ENCODE data around the gene SENP6.
A peak's percentile ranks its signal among the peaks of the same experiment; 100 is the strongest.
"Not testable (repeated sequence)": the region's sequence is repeated elsewhere in the genome, so short reads cannot be mapped to it uniquely, and the experiment has no call there.

SENP6 gene, protein sequence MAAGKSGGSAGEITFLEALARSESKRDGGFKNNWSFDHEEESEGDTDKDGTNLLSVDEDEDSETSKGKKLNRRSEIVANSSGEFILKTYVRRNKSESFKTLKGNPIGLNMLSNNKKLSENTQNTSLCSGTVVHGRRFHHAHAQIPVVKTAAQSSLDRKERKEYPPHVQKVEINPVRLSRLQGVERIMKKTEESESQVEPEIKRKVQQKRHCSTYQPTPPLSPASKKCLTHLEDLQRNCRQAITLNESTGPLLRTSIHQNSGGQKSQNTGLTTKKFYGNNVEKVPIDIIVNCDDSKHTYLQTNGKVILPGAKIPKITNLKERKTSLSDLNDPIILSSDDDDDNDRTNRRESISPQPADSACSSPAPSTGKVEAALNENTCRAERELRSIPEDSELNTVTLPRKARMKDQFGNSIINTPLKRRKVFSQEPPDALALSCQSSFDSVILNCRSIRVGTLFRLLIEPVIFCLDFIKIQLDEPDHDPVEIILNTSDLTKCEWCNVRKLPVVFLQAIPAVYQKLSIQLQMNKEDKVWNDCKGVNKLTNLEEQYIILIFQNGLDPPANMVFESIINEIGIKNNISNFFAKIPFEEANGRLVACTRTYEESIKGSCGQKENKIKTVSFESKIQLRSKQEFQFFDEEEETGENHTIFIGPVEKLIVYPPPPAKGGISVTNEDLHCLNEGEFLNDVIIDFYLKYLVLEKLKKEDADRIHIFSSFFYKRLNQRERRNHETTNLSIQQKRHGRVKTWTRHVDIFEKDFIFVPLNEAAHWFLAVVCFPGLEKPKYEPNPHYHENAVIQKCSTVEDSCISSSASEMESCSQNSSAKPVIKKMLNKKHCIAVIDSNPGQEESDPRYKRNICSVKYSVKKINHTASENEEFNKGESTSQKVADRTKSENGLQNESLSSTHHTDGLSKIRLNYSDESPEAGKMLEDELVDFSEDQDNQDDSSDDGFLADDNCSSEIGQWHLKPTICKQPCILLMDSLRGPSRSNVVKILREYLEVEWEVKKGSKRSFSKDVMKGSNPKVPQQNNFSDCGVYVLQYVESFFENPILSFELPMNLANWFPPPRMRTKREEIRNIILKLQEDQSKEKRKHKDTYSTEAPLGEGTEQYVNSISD

DNA sequence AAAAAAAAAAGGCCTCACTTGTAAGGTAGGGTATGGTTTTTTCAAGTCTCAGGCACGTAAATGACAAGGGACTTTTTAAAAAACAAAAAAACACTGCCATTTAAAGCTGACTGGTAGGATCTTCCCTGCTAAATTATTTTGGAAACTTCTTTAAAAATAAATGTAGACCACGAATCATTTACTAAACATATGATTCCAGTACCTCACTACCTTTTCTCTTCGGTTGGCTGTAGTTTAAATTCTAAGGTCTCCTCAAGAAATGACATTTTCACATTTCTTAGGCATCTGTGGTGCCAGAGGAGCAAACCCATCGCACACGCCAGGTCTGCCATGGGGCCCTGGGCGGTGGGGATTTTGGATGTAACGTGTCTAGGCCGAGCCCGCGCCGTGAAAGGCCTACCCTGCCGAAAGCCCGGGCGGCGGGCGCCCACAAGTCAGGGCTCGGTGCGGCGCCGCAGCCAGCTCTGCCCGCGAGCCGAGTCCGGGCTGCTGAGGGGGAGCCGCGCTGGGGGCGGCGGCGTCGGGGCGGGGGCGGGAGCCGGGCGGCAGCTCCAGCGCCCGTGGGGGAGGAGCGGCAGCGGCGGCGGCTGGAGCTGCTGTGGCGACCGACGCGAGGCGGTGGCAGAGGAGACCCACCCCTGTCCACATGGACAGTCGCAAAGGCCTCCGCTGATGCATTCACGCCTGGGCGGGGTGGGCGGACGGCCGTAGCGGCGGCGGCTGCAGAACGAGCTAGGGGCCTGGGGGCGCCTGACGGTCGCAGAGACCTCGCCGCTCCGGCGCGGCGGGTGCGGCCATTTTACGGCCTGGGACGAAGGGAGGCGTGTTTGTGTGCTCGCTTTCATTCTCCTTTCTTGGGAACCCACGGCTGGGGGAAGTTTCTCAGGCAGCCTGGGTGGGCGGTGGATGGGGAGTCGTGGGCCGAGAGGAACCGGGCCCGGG lies at the start of gene SENP6:
Gene SENP6 (plus strand): TSS at position 577 of the 942 bp plus-strand sequence. CDS start 645 bp downstream, outside the sequence.
- DNase-seq (ENCODE audit: low spot score) = peak; percentile 74

DNA sequence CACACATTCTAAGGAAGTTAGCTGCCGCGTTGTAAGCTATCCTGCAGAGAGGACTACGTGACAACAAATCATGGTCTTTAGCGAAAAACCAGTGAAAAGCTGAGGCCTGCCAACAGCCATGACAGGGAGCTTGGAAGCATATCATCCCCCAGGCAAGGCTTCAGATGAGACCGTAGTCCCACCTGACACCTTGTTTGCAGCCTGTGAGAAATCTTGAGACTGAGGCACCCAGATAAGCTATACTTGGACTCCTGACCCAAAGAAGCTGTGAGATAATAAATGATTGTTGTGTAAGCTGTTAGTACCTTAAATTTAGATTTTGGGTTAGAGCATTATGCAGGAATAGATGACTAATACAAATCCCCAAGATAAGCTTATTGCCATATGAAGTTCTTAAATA lies 45.4 kb upstream of the SENP6 start:
- DNase-seq (ENCODE audit: low spot score) = no peak

DNA sequence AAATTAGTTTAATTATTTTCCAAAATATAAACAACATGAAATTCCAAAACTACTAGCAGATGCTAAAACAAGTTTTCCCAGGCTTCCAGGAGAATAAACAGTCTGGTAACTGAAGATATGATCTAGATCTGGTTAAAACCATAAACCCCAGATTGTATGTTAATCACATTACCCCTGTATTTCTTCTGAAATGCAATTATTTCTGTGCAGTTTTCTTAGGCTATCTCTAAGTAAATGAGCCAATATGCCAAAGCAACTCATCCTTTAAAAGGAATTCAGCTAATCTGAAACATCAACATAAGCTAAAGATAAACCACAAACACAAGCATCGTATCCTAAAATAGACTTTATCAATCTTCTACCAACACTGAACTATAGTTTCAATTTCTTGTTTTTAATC lies 44.6 kb upstream of the SENP6 start:
- DNase-seq (ENCODE audit: low spot score) = no peak

DNA sequence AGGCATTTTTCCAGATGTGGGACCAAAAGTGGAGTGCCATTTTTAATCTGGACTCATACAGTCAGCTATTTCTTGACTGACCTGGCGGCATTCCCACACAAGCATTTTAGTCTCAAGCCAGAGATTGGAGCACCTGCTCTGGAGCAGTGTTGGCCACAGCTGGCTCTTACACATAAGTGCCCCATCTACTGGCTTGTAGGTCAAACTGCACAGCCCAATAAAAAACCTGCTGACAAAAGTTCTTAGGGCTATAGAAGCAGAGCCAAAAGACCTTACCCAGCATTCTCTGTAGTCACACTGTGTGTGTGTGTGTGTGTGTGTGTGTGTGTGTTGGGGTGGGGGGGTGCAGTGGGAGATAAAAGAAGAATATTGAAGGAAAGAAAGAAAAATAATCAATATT lies 38.6 kb upstream of the SENP6 start:
- peak; percentile 22 for DNase-seq (ENCODE audit: low spot score)

DNA sequence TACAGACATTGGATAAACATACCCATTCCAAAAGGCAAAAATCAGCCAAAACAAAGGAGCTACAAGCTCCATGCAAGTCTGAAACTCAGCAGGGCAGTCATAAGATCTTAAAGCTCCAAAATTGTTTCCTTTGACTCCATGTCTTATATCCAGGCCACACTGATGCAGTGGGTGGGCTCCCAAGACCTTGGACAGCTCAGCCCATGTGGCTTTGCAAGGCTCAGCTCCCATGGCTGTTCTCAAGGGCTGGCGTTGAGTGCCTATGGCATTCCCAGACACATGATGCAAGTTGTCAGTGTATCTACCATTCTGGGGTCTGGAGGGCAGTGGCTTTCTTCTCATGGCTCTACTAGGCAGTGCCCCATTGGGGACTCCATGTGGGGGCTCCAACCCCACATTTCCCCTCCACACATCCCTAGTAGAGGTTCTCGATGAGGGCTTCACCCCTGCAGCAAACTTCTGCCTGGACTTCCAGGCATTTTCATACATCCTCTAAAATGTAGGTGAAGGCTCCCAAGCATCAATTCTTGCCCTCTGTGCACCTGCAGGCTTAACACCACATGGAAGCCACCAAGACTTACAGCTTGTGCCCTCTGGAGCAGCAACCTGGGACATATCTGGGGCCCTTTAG lies 35.4 kb upstream of the SENP6 start:
- no peak for DNase-seq (ENCODE audit: low spot score)

DNA sequence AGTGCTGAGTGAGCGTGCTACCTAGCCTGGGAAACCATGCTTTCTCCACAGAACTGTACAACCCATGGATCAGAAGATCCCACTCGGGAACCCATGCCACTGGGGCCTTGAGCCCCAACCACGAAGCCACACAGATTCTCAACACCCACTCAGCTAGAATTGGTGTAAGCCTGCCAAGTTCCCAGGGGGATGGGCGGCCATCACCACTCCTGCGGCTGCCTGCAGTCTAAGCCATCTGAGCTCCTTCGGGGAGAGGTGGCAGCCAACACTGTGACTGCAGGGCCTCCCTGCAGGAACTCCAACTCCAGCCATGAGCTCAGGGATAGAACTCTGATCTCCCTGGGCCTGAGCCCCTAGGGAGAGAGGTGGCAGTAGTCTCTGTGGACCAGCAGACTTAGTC lies 33.6 kb upstream of the SENP6 start:
- DNase-seq (ENCODE audit: low spot score) = no peak

DNA sequence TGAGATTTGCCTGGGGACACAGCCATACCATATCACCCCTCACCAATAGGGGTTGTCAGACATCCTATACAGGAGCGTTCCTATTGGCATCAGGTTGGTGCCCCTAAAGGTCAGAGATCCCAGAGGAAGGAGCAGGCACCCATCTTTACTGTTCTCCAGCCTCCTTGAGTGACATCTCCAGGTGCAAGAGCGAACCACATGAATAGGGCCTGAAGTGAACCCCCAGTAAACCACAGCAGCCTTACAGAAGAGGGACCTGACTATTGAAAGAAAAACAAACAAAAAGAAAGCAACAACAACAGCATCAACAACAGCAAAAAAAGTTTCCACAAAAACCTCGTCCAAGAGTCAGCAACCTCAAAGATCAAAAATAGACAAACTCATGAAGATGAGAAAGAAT lies 32.7 kb upstream of the SENP6 start:
- no peak for DNase-seq (ENCODE audit: low spot score)

DNA sequence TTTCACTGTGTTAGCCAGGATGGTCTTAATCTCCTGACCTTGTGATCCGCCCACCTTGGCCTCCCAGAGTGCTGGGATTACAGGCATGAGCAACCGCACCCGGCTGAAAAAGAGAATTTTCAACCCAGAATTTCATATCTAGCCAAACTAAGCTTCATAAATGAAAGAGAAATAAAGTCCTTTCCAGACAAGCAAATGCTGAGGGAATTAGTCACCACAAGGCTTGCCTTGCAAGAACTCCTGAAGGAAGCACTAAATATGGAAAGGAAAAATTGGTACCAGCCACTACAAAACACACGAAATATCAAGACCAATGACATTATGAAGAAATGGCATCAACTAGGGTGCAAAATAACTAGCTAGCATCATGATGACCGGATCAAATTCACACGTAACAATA lies 31.0 kb upstream of the SENP6 start:
- not testable (repeated sequence) for DNase-seq (ENCODE audit: low spot score)

DNA sequence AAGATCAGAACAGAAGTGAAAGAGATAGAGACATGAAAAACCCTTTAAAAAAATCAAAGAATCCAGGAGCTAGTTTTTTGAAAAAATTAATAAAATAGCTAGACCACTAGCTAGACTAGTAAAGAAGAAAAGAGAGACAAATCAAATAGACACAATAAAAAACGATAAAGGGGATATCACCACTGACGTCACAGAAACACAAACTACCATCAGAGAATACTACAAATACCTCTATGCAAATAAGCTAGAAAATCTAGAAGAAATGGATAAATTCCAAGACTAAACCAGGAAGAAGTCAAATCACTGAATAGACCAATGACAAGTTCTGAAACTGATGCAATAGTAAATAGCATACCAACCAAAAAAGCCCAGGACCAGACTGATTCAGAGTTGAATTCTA lies 29.6 kb upstream of the SENP6 start:
- no peak for DNase-seq (ENCODE audit: low spot score)

DNA sequence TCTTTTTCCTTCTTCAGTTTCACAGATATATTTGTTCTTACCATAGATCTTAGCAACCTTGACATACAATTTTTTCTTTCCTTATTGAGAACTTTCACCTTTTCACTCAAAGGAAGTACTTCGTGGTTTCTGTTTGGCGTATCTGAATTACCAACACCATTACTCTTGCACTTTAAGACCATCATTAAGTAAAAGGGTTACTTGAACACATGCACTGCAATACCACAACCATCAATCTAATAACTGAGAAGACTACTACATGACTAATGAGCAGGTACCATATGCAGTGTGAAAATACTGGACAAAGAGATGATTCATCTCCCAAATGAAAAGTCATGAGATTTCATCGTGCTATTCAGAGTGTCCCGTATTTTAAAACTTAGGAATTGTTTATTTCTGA lies 21.7 kb upstream of the SENP6 start:
- no peak for DNase-seq (ENCODE audit: low spot score)

DNA sequence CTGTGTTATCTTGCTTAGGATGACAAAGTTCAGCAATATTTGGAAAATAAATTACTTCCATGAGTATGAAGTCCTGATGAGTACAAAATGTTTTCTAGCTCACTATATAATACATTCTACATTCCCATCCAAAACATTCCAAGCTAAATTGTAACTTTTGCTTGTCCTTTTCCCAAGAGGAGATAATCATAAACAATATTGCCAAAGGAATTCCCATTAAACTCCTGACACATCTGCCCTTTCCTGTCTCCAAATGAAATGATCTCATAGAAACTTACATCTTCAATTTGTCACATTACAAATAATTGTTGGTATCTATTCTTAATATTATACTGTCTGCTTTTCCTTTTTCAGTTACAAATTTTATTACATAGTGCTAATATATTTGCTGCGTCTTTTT lies 20.4 kb upstream of the SENP6 start:
- DNase-seq (ENCODE audit: low spot score) = no peak

DNA sequence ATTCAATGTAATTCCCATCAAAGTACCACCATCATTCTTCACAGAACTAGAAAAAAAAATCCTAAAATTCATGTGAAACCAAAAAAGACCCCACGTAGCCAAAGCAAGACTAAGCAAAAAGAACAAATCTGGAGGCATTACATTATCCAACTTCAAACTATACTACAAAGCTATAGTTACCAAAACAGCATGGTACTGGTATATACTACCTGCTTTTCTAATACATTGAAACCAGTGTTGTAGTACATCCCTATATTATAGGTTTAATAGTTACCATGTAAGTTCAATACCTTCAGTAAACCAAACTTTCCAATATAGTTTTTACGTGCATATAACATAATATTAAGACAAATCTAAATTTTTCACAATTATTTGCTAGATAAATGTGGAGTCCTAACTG lies 17.1 kb upstream of the SENP6 start:
- DNase-seq (ENCODE audit: low spot score) = not testable (repeated sequence)

DNA sequence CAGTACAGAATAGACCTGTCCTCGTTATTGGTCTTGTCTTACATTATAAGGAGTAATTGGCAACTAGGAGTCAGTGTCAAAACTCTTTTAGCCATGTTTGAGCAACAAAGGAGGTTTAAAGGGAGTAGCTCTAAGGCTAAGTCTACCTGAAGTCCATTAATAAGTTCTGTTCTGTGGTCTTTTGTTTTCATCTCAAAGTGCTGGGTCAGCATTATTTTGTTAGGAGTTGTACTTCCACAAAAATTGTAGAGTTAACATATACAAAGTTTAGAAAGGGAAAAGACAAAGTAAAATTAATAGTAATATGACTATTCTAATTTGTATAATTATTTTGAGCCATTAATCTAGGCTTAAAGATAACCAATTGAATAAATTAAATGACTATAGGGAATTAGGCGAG lies 12.7 kb upstream of the SENP6 start:
- DNase-seq (ENCODE audit: low spot score) = no peak

DNA sequence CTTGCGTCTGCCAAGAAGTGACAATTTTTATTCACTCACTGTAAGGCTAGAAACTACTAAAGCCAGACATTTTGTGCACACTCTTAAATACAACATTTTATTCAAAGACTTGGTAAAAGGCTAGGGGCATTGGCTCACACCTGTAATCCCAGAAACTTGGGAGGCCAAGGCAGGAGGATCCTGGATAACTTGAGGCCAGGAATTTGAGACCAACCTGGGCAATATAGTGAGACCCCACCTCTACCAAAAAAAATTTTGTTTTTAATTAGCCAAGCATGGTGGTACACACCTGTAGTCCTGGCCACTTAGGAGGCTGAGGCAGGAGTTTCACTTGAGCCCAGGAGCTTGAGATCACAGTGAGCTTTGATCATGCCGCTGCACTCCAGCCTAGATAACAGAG lies 11.3 kb upstream of the SENP6 start:
- DNase-seq (ENCODE audit: low spot score) = no peak

DNA sequence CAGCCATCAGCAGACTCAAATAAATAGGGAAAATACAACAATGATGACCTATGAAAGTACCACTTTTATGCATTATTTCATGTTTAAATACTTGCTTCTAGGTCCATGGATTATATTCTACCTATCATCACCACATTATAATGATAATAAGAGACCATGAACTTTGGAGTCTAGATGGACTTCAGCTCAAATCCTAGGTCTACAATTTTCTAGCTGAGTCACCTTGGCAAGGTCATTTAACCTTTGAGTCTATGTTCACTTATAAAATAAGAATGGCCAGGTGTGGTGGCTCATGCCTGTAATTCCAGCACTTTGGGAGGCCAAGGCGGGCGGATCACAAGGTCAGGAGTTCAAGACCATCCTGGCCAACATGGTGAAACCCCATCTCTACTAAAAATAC lies 5.3 kb upstream of the SENP6 start:
- DNase-seq (ENCODE audit: low spot score) = not testable (repeated sequence)

DNA sequence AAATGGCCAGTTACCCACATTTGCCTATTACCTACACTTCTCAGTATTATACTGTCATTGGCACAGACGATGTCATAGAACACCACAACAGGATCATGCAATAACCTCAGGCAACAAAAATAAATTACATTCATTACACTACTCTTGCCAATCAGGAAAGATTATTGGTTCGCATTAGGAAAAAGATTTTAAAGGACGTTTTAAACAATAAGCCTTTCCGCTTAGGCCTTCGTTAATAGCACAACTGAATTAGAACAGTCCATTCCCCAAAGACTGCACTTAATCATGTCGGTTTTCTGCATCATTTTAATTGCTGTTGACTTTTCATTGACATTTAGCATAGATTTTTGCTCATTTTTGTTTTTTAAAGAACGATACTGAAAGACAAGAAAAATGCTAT lies 912 bp upstream of the SENP6 start:
- DNase-seq (ENCODE audit: low spot score) = no peak

DNA sequence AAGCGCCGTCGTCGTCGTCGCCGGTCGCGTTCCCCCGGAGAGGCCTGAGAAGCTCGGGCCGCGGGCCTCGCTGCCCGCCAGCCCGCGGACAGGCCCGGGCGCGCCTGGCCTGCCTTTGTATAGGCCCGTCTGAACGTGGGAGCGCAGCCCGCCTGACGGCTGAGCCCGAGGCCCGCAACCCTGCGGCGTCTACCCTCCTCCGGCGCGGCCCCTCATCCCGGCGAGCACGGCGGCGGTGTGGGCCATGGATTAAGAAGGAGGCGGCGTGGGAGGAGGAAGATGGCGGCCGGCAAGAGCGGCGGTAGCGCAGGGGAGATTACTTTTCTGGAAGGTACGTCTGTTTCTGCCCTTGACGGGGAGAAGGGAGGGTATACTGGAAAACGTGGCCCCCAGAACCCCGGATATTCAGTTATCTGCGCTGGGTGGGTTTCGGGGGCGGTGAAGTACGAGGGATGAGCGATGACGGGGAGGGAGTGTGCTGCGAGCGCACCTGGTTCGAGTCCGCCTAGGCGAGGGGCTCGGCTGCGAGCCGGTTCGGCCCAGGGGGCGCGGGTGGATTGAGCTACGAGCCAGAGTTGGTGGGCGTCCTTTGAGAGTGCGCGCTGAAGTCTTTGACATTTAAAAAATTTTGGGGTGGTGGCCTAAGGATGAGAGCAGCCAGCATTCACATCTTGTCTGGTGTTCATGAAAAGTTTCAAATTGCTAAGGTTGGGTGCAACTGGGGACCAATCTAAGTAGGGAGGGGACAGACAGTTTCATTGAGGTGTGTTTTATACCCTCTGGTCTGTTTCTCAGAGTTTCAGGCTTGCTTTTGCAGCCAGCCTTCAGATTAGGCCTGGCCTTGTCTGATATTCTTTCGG lies 796 bp downstream of the SENP6 start:
- peak; percentile 39 for DNase-seq (ENCODE audit: low spot score)

DNA sequence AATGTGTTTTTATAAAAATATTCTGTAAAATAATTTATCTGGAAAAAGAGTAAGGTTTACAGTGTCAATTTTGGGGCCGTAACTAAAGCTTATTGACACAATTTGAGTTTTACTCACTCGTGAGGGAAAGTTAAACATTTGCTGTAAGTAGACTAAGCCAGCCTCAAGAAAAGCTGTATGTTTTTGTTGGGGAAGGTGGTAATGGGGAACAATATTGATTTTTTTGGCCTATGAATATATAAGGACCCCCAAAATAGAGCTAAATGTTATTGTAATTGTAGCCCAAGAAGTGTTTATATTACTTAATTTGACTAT lies 1.4 kb downstream of the SENP6 start:
- DNase-seq (ENCODE audit: low spot score) = no peak

DNA sequence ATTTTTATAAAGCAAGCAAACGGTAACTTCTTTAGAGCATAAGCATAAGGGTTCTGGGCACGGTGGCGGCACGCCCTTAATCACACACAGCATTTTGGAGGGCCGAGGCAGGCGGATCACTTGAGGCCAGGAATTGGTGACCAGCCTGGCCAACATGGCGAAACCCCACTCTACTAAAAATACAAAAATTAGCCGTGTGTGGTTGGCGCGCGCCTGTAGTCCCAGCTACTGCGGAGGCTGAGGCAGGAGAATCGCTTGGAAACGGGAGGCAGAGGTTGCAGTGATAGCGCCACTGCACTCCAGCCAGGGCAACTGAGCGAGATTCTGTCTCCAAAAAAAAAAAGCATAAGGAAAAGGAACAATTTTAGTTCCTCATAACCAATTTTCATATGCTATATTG lies 2.6 kb downstream of the SENP6 start:
- DNase-seq (ENCODE audit: low spot score) = no peak

DNA sequence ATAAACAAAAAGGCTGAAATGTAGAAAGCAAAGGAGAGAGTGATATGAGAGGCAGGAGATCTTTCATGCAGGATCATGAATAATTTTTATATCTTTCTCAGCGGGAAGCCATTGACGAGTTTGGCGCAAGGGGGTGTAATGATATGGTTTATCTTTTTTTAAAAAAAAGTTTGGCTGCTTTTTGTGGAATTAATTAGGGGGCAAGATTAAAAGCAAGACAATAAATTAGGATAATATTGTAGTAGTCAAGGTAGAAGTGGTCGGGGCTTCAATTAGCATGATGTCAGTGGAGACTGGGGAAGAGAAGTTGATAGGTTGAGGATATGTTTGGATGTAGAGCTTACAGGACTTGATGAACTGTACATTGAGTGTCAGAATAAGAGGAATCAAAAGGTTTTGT lies 4.0 kb downstream of the SENP6 start:
- no peak for DNase-seq (ENCODE audit: low spot score)

Data from SW480 (cell line).